ENCODE measurements around the gene PDZD7. TPM values are rescaled to one million over a fixed set of nuclear protein-coding genes. Genes with fewer than 3 reads are reported as not detected.

PDZD7 gene
- total and polyA plus RNA-seq, 9 of the 15 experiments (the other 6 are each of a cell fraction or from before 2014, with no cell fraction given), result 0.04 to 0.24 (median 0.08) TPM; not detected in 3

GRCh38 chr10:100997360-100998182, 33.4 kb downstream of the PDZD7 start (continued):
- TF ChIP-seq, protein P1, sequence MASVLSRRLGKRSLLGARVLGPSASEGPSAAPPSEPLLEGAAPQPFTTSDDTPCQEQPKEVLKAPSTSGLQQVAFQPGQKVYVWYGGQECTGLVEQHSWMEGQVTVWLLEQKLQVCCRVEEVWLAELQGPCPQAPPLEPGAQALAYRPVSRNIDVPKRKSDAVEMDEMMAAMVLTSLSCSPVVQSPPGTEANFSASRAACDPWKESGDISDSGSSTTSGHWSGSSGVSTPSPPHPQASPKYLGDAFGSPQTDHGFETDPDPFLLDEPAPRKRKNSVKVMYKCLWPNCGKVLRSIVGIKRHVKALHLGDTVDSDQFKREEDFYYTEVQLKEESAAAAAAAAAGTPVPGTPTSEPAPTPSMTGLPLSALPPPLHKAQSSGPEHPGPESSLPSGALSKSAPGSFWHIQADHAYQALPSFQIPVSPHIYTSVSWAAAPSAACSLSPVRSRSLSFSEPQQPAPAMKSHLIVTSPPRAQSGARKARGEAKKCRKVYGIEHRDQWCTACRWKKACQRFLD (CRISPR knock-in tag; IDR thresholded peaks at IDR 0.05), result no peak
- TF ChIP-seq, protein P2, sequence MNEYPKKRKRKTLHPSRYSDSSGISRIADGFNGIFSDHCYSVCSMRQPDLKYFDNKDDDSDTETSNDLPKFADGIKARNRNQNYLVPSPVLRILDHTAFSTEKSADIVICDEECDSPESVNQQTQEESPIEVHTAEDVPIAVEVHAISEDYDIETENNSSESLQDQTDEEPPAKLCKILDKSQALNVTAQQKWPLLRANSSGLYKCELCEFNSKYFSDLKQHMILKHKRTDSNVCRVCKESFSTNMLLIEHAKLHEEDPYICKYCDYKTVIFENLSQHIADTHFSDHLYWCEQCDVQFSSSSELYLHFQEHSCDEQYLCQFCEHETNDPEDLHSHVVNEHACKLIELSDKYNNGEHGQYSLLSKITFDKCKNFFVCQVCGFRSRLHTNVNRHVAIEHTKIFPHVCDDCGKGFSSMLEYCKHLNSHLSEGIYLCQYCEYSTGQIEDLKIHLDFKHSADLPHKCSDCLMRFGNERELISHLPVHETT (CRISPR knock-in tag; conservative IDR thresholded peaks at IDR 0.05 in 1 of 2, IDR thresholded peaks at IDR 0.05 in 1 of 2), result peak in 1 of 2 experiments; percentile 47; a peak in 2 of 4 replicates
- TF ChIP-seq MTA3 (IDR thresholded peaks at IDR 0.05; ENCODE audit: borderline replicate concordance), result no peak
- TF ChIP-seq ARHGAP35 (IDR thresholded peaks at IDR 0.05; ENCODE audit: partially characterized antibody), result no peak
- TF ChIP-seq ZNF23 (CRISPR knock-in tag; IDR thresholded peaks at IDR 0.05), result no peak
- TF ChIP-seq, protein P3, sequence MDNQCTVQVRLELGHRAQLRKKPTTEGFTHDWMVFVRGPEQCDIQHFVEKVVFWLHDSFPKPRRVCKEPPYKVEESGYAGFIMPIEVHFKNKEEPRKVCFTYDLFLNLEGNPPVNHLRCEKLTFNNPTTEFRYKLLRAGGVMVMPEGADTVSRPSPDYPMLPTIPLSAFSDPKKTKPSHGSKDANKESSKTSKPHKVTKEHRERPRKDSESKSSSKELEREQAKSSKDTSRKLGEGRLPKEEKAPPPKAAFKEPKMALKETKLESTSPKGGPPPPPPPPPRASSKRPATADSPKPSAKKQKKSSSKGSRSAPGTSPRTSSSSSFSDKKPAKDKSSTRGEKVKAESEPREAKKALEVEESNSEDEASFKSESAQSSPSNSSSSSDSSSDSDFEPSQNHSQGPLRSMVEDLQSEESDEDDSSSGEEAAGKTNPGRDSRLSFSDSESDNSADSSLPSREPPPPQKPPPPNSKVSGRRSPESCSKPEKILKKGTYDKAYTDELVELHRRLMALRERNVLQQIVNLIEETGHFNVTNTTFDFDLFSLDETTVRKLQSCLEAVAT (IDR thresholded peaks at IDR 0.05), result no peak
- TF ChIP-seq FOSL1 (tag; conservative IDR thresholded peaks at IDR 0.05), result no peak; the same call in 1 of the 2 replicates
- no peak for TF ChIP-seq ZNF239 (CRISPR knock-in tag; IDR thresholded peaks at IDR 0.05)
- TF ChIP-seq BRD4 (IDR thresholded peaks at IDR 0.05), result no peak
- no peak for TF ChIP-seq FOXK1 (CRISPR knock-in tag; IDR thresholded peaks at IDR 0.05; ENCODE audit: borderline replicate concordance)
- TF ChIP-seq, protein P4, sequence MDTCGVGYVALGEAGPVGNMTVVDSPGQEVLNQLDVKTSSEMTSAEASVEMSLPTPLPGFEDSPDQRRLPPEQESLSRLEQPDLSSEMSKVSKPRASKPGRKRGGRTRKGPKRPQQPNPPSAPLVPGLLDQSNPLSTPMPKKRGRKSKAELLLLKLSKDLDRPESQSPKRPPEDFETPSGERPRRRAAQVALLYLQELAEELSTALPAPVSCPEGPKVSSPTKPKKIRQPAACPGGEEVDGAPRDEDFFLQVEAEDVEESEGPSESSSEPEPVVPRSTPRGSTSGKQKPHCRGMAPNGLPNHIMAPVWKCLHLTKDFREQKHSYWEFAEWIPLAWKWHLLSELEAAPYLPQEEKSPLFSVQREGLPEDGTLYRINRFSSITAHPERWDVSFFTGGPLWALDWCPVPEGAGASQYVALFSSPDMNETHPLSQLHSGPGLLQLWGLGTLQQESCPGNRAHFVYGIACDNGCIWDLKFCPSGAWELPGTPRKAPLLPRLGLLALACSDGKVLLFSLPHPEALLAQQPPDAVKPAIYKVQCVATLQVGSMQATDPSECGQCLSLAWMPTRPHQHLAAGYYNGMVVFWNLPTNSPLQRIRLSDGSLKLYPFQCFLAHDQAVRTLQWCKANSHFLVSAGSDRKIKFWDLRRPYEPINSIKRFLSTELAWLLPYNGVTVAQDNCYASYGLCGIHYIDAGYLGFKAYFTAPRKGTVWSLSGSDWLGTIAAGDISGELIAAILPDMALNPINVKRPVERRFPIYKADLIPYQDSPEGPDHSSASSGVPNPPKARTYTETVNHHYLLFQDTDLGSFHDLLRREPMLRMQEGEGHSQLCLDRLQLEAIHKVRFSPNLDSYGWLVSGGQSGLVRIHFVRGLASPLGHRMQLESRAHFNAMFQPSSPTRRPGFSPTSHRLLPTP (IDR thresholded peaks at IDR 0.05; ENCODE audit: borderline replicate concordance, extremely low read depth, insufficient read length), result no peak
- TF ChIP-seq HIVEP1 (CRISPR knock-in tag; IDR thresholded peaks at IDR 0.05), result no peak
- no peak for TF ChIP-seq ZNF408 (CRISPR knock-in tag; IDR thresholded peaks at IDR 0.05; ENCODE audit: low read depth)
- TF ChIP-seq, protein P5, sequence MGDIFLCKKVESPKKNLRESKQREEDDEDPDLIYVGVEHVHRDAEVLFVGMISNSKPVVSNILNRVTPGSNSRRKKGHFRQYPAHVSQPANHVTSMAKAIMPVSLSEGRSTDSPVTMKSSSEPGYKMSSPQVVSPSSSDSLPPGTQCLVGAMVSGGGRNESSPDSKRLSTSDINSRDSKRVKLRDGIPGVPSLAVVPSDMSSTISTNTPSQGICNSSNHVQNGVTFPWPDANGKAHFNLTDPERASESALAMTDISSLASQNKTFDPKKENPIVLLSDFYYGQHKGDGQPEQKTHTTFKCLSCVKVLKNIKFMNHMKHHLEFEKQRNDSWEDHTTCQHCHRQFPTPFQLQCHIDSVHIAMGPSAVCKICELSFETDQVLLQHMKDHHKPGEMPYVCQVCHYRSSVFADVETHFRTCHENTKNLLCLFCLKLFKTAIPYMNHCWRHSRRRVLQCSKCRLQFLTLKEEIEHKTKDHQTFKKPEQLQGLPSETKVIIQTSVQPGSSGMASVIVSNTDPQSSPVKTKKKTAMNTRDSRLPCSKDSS (IDR thresholded peaks at IDR 0.05; ENCODE audit: low read depth, partially characterized antibody), result no peak
- no peak for TF ChIP-seq TCF7 (IDR thresholded peaks at IDR 0.05; ENCODE audit: borderline replicate concordance)
- TF ChIP-seq, protein P6, sequence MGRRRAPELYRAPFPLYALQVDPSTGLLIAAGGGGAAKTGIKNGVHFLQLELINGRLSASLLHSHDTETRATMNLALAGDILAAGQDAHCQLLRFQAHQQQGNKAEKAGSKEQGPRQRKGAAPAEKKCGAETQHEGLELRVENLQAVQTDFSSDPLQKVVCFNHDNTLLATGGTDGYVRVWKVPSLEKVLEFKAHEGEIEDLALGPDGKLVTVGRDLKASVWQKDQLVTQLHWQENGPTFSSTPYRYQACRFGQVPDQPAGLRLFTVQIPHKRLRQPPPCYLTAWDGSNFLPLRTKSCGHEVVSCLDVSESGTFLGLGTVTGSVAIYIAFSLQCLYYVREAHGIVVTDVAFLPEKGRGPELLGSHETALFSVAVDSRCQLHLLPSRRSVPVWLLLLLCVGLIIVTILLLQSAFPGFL (CRISPR knock-in tag; IDR thresholded peaks at IDR 0.05), result no peak
